HFF-Myc (cell line): Measurements from ENCODE around the gene SLC4A4.

ENCODE experiments used
- DNase-seq: peaks from one replicate; pipeline ENCODE4 v3.0.0-alpha.2; 2011; ENCODE audit warnings: low read depth; ENCODE audit errors: extremely low read depth
- H3K4me3 ChIP-seq: replicated peaks from 2 replicates; pipeline ENCODE4 v1.5.1; 2011; ENCODE audit warnings: low read depth, mild to moderate bottlenecking, control low read depth, low read length
- TF ChIP-seq, protein P1 (sequence below): IDR thresholded peaks from 2 replicates; pipeline ENCODE4 v1.5.1; 2012; ENCODE audit warnings: mild to moderate bottlenecking, low read depth, low read length, control low read depth; ENCODE audit errors: missing control alignments

The SLC4A4 gene

GRCh38 chr4:71355971-71356370 lies 17.2 kb downstream of the SLC4A4 start:
- TF ChIP-seq, protein P1, sequence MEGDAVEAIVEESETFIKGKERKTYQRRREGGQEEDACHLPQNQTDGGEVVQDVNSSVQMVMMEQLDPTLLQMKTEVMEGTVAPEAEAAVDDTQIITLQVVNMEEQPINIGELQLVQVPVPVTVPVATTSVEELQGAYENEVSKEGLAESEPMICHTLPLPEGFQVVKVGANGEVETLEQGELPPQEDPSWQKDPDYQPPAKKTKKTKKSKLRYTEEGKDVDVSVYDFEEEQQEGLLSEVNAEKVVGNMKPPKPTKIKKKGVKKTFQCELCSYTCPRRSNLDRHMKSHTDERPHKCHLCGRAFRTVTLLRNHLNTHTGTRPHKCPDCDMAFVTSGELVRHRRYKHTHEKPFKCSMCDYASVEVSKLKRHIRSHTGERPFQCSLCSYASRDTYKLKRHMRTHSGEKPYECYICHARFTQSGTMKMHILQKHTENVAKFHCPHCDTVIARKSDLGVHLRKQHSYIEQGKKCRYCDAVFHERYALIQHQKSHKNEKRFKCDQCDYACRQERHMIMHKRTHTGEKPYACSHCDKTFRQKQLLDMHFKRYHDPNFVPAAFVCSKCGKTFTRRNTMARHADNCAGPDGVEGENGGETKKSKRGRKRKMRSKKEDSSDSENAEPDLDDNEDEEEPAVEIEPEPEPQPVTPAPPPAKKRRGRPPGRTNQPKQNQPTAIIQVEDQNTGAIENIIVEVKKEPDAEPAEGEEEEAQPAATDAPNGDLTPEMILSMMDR: no peak
- DNase-seq: no peak
- no peak overlapping the region for H3K4me3 ChIP-seq

- no peak for DNase-seq
- no peak overlapping the region for H3K4me3 ChIP-seq
- TF ChIP-seq, protein P1: no peak
Measured at GRCh38 chr4:71356924-71357663, 18.3 kb downstream of the SLC4A4 start.

- DNase-seq: no peak
- no peak overlapping the region for H3K4me3 ChIP-seq
- TF ChIP-seq, protein P1: no peak
Measured at GRCh38 chr4:71360844-71361243, 22.0 kb downstream of the SLC4A4 start.

DNA sequence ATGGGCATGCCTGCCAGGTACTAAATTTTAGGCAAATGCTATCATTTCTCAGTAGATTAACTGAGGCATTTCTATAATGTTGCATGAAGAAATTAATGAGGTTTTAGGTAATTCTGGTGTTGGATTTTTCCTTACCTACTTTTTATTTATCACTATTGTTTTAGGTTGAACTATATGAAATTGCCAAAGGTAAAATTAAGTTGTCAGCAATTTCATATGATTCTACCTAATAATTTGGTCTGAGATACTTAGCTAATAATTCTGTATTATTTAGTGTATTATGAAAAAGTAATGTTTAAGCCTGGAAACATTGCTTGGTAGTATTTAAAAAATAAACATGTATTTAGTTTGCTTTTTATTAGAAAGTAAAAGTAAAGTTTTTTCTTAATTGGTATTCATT lies 22.7 kb downstream of the SLC4A4 start:
- H3K4me3 ChIP-seq: no peak overlapping the region
- TF ChIP-seq, protein P1: no peak
- no peak for DNase-seq

DNA sequence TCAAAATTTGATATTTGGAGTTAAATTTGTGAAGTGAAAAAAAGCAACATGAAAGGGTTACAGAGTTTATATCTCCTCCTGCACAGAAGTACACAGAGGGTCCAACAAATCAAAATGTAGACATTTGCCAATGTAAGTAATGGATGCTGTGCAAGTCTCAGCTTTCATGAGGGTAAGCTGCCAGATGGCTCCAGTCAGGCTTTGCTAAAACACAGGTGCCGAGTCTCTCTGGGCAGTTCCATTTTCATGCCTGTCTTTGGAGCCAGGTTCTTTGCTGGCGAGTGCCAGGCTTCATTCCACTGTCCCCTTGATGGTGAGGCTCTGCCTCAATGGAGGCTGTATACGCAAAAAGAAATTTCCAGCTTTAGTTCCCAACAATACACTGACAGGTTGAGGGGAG lies 27.9 kb downstream of the SLC4A4 start:
- no peak for DNase-seq
- H3K4me3 ChIP-seq: no peak overlapping the region
- TF ChIP-seq, protein P1: no peak

- TF ChIP-seq, protein P1: no peak
- H3K4me3 ChIP-seq: no peak overlapping the region
- DNase-seq: no peak
Measured at GRCh38 chr4:71367546-71367945, 28.7 kb downstream of the SLC4A4 start.

DNA sequence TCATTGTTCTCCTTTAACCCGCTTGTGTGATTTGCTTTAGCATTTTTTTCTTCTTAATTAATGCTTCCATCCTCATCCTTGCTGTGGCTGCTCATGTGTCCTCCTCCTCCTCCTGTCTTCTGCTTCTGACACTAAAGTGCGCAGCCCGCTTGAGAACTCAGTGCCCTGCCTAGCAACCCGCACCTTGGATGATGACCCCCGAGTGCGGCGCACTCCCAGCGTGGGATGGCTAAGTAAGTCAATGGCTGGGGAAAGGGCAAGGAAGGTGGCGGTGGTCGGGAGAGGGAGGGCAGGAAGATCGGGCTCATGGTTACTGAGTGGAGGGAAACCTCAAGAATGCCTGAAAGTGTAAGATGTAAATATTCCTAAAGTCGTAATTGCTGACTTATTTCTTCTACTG lies 30.1 kb downstream of the SLC4A4 start:
- DNase-seq: no peak
- TF ChIP-seq, protein P1: no peak
- no peak overlapping the region for H3K4me3 ChIP-seq
